HCT116 (cell line): Measurements from ENCODE around the gene DENND5B. TPM values are rescaled to one million over a fixed set of nuclear protein-coding genes. Genes with fewer than 3 reads are reported as not detected.
"Not testable (repeated sequence)": the region's sequence is repeated elsewhere in the genome, so short reads cannot be mapped to it uniquely, and the experiment has no call there.

ENCODE experiments used
- ATAC-seq: fragments of 200-7000 bp; cut with Tn5 transposase; 2 replicates; pipeline ENCODE4 v1.9.1; 2020; ENCODE audit warnings: mild to moderate bottlenecking, moderate library complexity
- BruUV-seq: library from RNA; stranded (reverse); fragments of 400-500 nt; replicated peaks from 2 replicates; lab custom pipeline; 2021; lab: Mats Ljungman, UMichigan
- CTCF ChIA-PET: fragments of 300-600 bp; sonication (Branson Sonifier 250); formaldehyde crosslinking; loops from one replicate; lab custom pipeline; 2021; ENCODE audit warnings: antibody characterized with exemption; lab: Charles Lee
- POLR2A ChIA-PET: fragments of 300-600, 350-600 bp; sonication (Branson Sonifier 250); formaldehyde crosslinking; loops from one replicate; lab custom pipeline; 2021; ENCODE audit warnings: antibody characterized with exemption; lab: Charles Lee
- RAD21 ChIA-PET, 2 experiments: fragments of 300-600 bp; sonication (Branson Sonifier 250); formaldehyde crosslinking; loops; one replicate each; lab custom pipeline; 2023; ENCODE audit warnings: low total read pairs in 2 of 2; ENCODE audit not compliant: uncharacterized antibody in 2 of 2, unreplicated experiment in 2 of 2, low non-redundant PET in 1 of 2; lab: Charles Lee
- DNase-seq: peaks from one replicate; pipeline ENCODE4 v3.0.0-alpha.2; 2010; ENCODE audit warnings: low read depth, low spot score
- H2AFZ ChIP-seq: fragments of 200-600 bp; shearing (Covaris generic), sonication (generic); 2 replicates; pipeline ENCODE4 v1.6.1; 2017; ENCODE audit warnings: low read depth, mixed run types, mixed read lengths, antibody characterized with exemption, low read length; ENCODE audit not compliant: poor library complexity, severe bottlenecking
- H3K27ac ChIP-seq: 2 replicates; pipeline ENCODE4 v1.5.1; 2012; ENCODE audit warnings: low read depth, low read length
- H3K27me3 ChIP-seq: fragments of 200-600 bp; sonication (generic); 2 replicates; pipeline ENCODE4 v1.6.1; 2016; ENCODE audit warnings: mixed run types, low read length, mixed read lengths; ENCODE audit not compliant: insufficient read depth
- H3K36me3 ChIP-seq, 2 experiments: fragments of 200-500 bp in 1 of 2; fragments of 200-600 bp in 1 of 2; sonication (Bioruptor generic) in 1 of 2; sonication (generic) in 1 of 2; 2 replicates each; pipeline versions ENCODE4 v1.5.1 to v1.6.1; 2014 to 2016; ENCODE audit warnings: low read length in 2 of 2, inconsistent platforms in 1 of 2, mixed read lengths in 1 of 2, mixed run types in 1 of 2; ENCODE audit not compliant: insufficient read depth in 2 of 2, control insufficient read depth in 1 of 2
- H3K4me1 ChIP-seq, 2 experiments: fragments of 200-600 bp in 1 of 2; sonication (generic) in 1 of 2; 2 replicates each; pipeline versions ENCODE4 v1.5.1 to v1.6.1; 2012 to 2017; ENCODE audit warnings: low read length in 2 of 2, inconsistent platforms in 1 of 2, mild to moderate bottlenecking in 1 of 2, mixed read lengths in 1 of 2, mixed run types in 1 of 2, moderate library complexity in 1 of 2; ENCODE audit not compliant: insufficient read depth in 2 of 2, control insufficient read depth in 1 of 2
- H3K4me2 ChIP-seq: fragments of 200-600 bp; sonication (generic); 2 replicates; pipeline ENCODE4 v1.6.1; 2017; ENCODE audit warnings: mixed run types, low read length, mixed read lengths
- H3K4me3 ChIP-seq, 2 experiments: fragments of 200-600 bp in 1 of 2; sonication (generic) in 1 of 2; replicated peaks in 1 of 2; 2 replicates each; pipeline ENCODE4 v1.5.1; 2011 to 2016; ENCODE audit warnings: low read length in 2 of 2, control low read depth in 1 of 2, low read depth in 1 of 2, mild to moderate bottlenecking in 1 of 2, mixed read lengths in 1 of 2, mixed run types in 1 of 2
- H3K79me2 ChIP-seq: fragments of 200-600 bp; sonication (generic); 2 replicates; pipeline ENCODE4 v1.6.1; 2017; ENCODE audit warnings: mild to moderate bottlenecking, mixed run types, low read length, moderate library complexity, mixed read lengths; ENCODE audit not compliant: insufficient read depth
- H3K9ac ChIP-seq: fragments of 200-600 bp; sonication (generic); 2 replicates; pipeline ENCODE4 v1.6.1; 2016; ENCODE audit warnings: low read length, mixed read lengths
- H3K9me2 ChIP-seq: fragments of 200-600 bp; sonication (generic), shearing (Covaris generic); 2 replicates; pipeline ENCODE4 v1.6.1; 2017; ENCODE audit warnings: mixed run types, mild to moderate bottlenecking, moderate library complexity; ENCODE audit not compliant: insufficient read depth
- H3K9me3 ChIP-seq, 2 experiments: fragments of 200-500 bp in 1 of 2; fragments of 200-600 bp in 1 of 2; sonication (Bioruptor generic) in 1 of 2; sonication (generic) in 1 of 2; 2 replicates each; pipeline ENCODE4 v1.6.1; 2014 to 2017; ENCODE audit warnings: low read length in 2 of 2, mixed read lengths in 2 of 2, inconsistent platforms in 1 of 2, low read depth in 1 of 2, mild to moderate bottlenecking in 1 of 2, mixed run types in 1 of 2, moderate library complexity in 1 of 2; ENCODE audit not compliant: control insufficient read depth in 1 of 2, insufficient read depth in 1 of 2
- H4K20me1 ChIP-seq: fragments of 200-600 bp; sonication (generic), shearing (Covaris generic); 2 replicates; pipeline ENCODE4 v1.6.1; 2017; ENCODE audit warnings: mixed run types, mild to moderate bottlenecking, moderate library complexity; ENCODE audit not compliant: insufficient read depth
- CBX3 ChIP-seq: IDR thresholded peaks from 2 replicates; pipeline ENCODE4 v1.6.1; 2012; ENCODE audit warnings: low read depth
- ELF1 ChIP-seq: IDR thresholded peaks from 2 replicates; pipeline ENCODE4 v1.6.1; 2012; ENCODE audit warnings: low read depth, borderline replicate concordance
- EZH2 ChIP-seq: fragments of 200-600 bp; sonication (generic); IDR thresholded peaks from 2 replicates; pipeline ENCODE4 v1.6.1; 2017; ENCODE audit warnings: antibody characterized with exemption, mixed run types
- JUND ChIP-seq: IDR thresholded peaks from 2 replicates; pipeline ENCODE4 v1.6.1; 2012
- REST ChIP-seq: IDR thresholded peaks from 2 replicates; pipeline ENCODE4 v1.6.1; 2012; ENCODE audit warnings: low read depth
- SIN3A ChIP-seq: IDR thresholded peaks from 2 replicates; pipeline ENCODE4 v1.6.1; 2012; ENCODE audit warnings: low read depth
- SP1 ChIP-seq: IDR thresholded peaks from 2 replicates; pipeline ENCODE4 v1.6.1; 2012; ENCODE audit warnings: low read depth
- TCF7L2 ChIP-seq: IDR thresholded peaks from 2 replicates; pipeline ENCODE4 v1.7.0; 2011; ENCODE audit warnings: borderline replicate concordance, inconsistent platforms; ENCODE audit not compliant: insufficient read depth, insufficient read length; ENCODE audit errors: extremely low read depth
- ZBTB33 ChIP-seq: IDR thresholded peaks from 2 replicates; pipeline ENCODE4 v1.6.1; 2011; ENCODE audit warnings: mild to moderate bottlenecking, low read length, moderate library complexity; ENCODE audit not compliant: insufficient replicate concordance; ENCODE audit errors: extremely low read depth
- ZFX ChIP-seq: fragments of 450-650 bp; IDR thresholded peaks from 2 replicates; pipeline ENCODE4 v1.6.1; 2017
- ZNF274 ChIP-seq: fragments of 200-500 bp; sonication (Bioruptor generic); IDR thresholded peaks from 2 replicates; pipeline ENCODE4 v1.6.1; 2014; ENCODE audit warnings: mild to moderate bottlenecking, low read depth, low read length, inconsistent platforms
- intact Hi-C: fragments of 100-400 bp; cut with micrococcal nuclease; formaldehyde crosslinking; loops from 2 replicates; pipeline ENCODE4 v1.10.0; 2022
- total RNA-seq: library from RNA; stranded (reverse); gene quantifications from one replicate; pipeline ENCODE4 v1.2.1, GENCODE V29; 2021; ENCODE audit not compliant: unreplicated experiment
- TF ChIP-seq, protein P1 (sequence below), 3 experiments: fragments of 200-600 bp in 1 of 3; sonication (generic) in 1 of 3; IDR thresholded peaks in 2 of 3; conservative IDR thresholded peaks in 1 of 3; 2 replicates each; pipeline ENCODE4 v1.5.1; 2012 to 2017; ENCODE audit warnings: low read depth in 2 of 3, low read length in 2 of 3, antibody characterized with exemption in 1 of 3, borderline replicate concordance in 1 of 3, control low read depth in 1 of 3, mild to moderate bottlenecking in 1 of 3, mixed read lengths in 1 of 3, mixed run types in 1 of 3, moderate library complexity in 1 of 3; ENCODE audit not compliant: insufficient read depth in 1 of 3
- TF ChIP-seq, protein P2 (sequence below): IDR thresholded peaks from 2 replicates; pipeline ENCODE4 v1.6.1; 2012

Gene DENND5B
- total RNA-seq, 1 experiment from 2014 or later, result 19.2 TPM

DNA sequence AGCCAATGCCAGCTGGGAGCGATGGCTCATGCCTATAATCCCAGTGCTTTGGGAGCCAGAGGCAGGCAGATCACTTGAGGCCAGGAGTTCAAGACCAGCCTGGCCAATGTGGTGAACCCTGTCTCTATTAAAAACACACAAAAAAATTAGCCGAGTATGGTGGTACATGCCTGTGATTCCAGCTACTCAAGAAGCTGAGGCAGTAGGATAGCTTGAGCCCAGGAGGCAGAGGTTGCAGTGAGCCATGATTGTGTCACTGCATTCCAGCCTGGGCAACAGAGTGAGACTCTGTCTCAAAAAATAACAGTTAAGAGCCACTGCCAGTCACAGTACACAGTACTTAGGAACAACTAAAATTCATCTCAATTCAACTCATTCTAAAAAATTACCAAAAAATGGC lies 21.4 kb downstream of the DENND5B start:
- CTCF ChIA-PET, H3K9ac ChIP-seq, H3K9me2 ChIP-seq, BruUV-seq, POLR2A ChIA-PET, H2AFZ ChIP-seq, ATAC-seq, H3K4me2 ChIP-seq, intact Hi-C loops, DNase-seq, RAD21 ChIA-PET, H4K20me1 ChIP-seq, H3K27me3 ChIP-seq, H3K27ac ChIP-seq, H3K36me3 ChIP-seq, H3K9me3 ChIP-seq, H3K4me3 ChIP-seq: not testable (repeated sequence)
- H3K79me2 ChIP-seq, result peaks cover 19% of the 10 kb centered on the region
- peaks cover 5 to 44% of the 10 kb centered on the region in 2 experiments; a peak in 3 of 4 replicates for H3K4me1 ChIP-seq

DNA sequence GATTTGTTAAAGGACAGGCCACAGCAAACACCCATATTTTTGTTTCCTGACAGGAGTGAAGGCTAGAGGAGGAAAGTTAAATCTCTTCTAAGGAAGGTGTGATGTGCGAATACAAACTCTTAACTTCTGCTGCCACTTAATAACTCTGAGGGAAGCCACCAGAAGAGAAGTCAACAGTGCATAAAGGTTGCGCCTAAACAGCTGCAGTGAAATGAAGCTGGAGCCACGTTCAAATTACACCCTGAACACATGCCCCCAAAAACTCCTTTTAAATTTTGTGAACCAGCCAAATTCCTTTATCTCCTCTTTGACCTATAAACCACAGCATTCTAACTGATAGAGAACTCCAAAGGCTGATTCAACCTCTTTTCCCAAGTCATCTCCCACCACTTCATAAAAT lies 22.4 kb downstream of the DENND5B start:
- no peaks in the 10 kb centered on the region for H3K9me3 ChIP-seq
- ATAC-seq (no peak), DNase-seq (no peak)
- H4K20me1 ChIP-seq, result no peaks in the 10 kb centered on the region
- peaks cover 16% of the 10 kb centered on the region for H3K79me2 ChIP-seq
- no peak overlapping the region for H3K27ac ChIP-seq
- no peaks in the 10 kb centered on the region for H3K9me2 ChIP-seq
- H3K4me2 ChIP-seq, result no peak overlapping the region
- H3K27me3 ChIP-seq, result no peaks in the 10 kb centered on the region
- no peaks in the 10 kb centered on the region for H3K36me3 ChIP-seq
- POLR2A ChIA-PET, result no interaction called here
- no peak overlapping the region for H3K4me3 ChIP-seq
- H3K4me1 ChIP-seq, result peaks cover 5 to 41% of the 10 kb centered on the region in 2 experiments; a peak in 3 of 4 replicates
- RAD21 ChIA-PET, result interaction anchor here in 1 of 2 experiments (0.6 kb wide), 1 partner anchor 68 kb away, joined by 5 read pairs; no protein-coding TSS in a partner anchor
- BruUV-seq, result no TSS peak
- CTCF ChIA-PET, result no interaction called here
- H2AFZ ChIP-seq, result no peak overlapping the region
- intact Hi-C loops, result no loop called here
- H3K9ac ChIP-seq, result no peak overlapping the region
- TF ChIP-seq, protein P1, sequence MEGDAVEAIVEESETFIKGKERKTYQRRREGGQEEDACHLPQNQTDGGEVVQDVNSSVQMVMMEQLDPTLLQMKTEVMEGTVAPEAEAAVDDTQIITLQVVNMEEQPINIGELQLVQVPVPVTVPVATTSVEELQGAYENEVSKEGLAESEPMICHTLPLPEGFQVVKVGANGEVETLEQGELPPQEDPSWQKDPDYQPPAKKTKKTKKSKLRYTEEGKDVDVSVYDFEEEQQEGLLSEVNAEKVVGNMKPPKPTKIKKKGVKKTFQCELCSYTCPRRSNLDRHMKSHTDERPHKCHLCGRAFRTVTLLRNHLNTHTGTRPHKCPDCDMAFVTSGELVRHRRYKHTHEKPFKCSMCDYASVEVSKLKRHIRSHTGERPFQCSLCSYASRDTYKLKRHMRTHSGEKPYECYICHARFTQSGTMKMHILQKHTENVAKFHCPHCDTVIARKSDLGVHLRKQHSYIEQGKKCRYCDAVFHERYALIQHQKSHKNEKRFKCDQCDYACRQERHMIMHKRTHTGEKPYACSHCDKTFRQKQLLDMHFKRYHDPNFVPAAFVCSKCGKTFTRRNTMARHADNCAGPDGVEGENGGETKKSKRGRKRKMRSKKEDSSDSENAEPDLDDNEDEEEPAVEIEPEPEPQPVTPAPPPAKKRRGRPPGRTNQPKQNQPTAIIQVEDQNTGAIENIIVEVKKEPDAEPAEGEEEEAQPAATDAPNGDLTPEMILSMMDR (IDR thresholded peaks at IDR 0.05 in 2 of 3, conservative IDR thresholded peaks at IDR 0.05 in 1 of 3; ENCODE audit: borderline replicate concordance in 1 of 3, insufficient read depth in 1 of 3, low read depth in 2 of 3, low read length in 2 of 3), result no peak
- TF ChIP-seq ZFX (no peak), EZH2 (no peak), TCF7L2 (no peak), SIN3A (no peak), ZBTB33 (no peak), ZNF274 (no peak), ELF1 (no peak), CBX3 (no peak), JUND (no peak), REST (no peak), SP1 (no peak)
- TF ChIP-seq, protein P2, sequence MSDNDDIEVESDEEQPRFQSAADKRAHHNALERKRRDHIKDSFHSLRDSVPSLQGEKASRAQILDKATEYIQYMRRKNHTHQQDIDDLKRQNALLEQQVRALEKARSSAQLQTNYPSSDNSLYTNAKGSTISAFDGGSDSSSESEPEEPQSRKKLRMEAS, result no peak
